Neutrophil (primary cell): Measurements from ENCODE around the gene MRNIP.

Experiments
- H3K27ac ChIP-seq: fragments of 200-600 bp; sonication (generic); 2 replicates; pipeline ENCODE4 v1.5.1; 2016; ENCODE audit warnings: mild to moderate bottlenecking, moderate library complexity
- H3K27me3 ChIP-seq: fragments of 200-600 bp; sonication (generic); 2 replicates; pipeline ENCODE4 v1.6.0; 2016; ENCODE audit warnings: mild to moderate bottlenecking
- H3K36me3 ChIP-seq: fragments of 200-600 bp; sonication (generic); 2 replicates; pipeline ENCODE4 v1.5.1; 2017
- H3K4me1 ChIP-seq, 2 experiments: fragments of 200-600 bp in 1 of 2; sonication (generic) in 1 of 2; 1 replicate in 1 of 2; 2 replicates in 1 of 2; pipeline versions ENCODE4 v1.5.1 to v1.6.1; 2013 to 2016; ENCODE audit warnings: low read depth in 1 of 2, low read length in 1 of 2, mild to moderate bottlenecking in 1 of 2, moderate library complexity in 1 of 2; ENCODE audit not compliant: control insufficient read depth in 1 of 2, insufficient read depth in 1 of 2
- H3K4me3 ChIP-seq, 2 experiments: fragments of 200-600 bp in 1 of 2; sonication (generic) in 1 of 2; 1 replicate in 1 of 2; 2 replicates in 1 of 2; pipeline ENCODE4 v1.5.1; 2013 to 2016; ENCODE audit warnings: low read depth in 1 of 2, low read length in 1 of 2, mild to moderate bottlenecking in 1 of 2, moderate library complexity in 1 of 2
- H3K9me3 ChIP-seq: fragments of 200-600 bp; sonication (generic); 2 replicates; pipeline ENCODE4 v1.5.1; 2016
- TF ChIP-seq, protein P1 (sequence below): fragments of 200-600 bp; sonication (generic); IDR thresholded peaks from 2 replicates; pipeline ENCODE4 v1.5.1; 2016; ENCODE audit warnings: antibody characterized with exemption

The MRNIP gene

DNA sequence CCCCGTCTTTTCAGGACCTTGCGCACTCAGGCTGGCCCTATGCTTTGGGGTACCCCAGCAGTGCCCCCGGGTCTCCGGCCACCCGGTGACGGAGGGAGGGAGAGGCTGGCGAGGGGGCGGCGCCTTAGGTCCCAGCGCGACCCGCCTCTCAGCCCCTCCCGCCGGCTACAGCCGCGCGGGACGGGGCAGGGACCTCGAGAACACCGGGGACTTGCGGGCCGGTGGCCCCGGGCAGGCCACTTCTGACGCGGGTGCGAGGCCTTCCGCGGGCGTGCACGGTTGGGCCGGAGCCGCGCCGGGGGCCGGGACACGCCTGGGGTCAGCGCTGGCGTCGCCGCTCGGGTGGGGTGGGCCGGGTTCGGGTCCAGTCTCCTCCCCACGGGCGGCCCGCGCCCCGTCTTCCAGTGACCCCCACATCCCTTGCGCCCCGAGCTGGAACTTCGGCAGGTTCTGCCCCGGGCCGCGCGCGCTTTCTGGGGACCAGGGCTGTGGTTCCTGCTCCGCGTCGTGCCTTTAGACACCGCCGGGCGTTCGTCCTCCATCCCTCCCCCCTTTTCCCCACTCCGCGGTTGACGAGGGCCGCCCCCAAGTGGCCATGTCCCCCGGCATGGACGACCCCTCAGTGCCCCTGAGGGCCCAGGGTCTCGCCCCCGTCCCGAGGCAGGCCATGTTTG lies 41.7 kb downstream of the MRNIP start:
- Histone ChIP-seq H3K36me3 (peaks cover 30% of the 10 kb centered on the region), H3K9me3 (no peaks in the 10 kb centered on the region), H3K27me3 (peaks cover 16% of the 10 kb centered on the region), H3K4me3 (peak overlapping the region; percentile 27 to 45), H3K4me1 (peaks cover 42 to 49% of the 10 kb centered on the region in 2 experiments), H3K27ac (peak overlapping the region; percentile 42)
- TF ChIP-seq, protein P1, sequence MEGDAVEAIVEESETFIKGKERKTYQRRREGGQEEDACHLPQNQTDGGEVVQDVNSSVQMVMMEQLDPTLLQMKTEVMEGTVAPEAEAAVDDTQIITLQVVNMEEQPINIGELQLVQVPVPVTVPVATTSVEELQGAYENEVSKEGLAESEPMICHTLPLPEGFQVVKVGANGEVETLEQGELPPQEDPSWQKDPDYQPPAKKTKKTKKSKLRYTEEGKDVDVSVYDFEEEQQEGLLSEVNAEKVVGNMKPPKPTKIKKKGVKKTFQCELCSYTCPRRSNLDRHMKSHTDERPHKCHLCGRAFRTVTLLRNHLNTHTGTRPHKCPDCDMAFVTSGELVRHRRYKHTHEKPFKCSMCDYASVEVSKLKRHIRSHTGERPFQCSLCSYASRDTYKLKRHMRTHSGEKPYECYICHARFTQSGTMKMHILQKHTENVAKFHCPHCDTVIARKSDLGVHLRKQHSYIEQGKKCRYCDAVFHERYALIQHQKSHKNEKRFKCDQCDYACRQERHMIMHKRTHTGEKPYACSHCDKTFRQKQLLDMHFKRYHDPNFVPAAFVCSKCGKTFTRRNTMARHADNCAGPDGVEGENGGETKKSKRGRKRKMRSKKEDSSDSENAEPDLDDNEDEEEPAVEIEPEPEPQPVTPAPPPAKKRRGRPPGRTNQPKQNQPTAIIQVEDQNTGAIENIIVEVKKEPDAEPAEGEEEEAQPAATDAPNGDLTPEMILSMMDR: no peak

DNA sequence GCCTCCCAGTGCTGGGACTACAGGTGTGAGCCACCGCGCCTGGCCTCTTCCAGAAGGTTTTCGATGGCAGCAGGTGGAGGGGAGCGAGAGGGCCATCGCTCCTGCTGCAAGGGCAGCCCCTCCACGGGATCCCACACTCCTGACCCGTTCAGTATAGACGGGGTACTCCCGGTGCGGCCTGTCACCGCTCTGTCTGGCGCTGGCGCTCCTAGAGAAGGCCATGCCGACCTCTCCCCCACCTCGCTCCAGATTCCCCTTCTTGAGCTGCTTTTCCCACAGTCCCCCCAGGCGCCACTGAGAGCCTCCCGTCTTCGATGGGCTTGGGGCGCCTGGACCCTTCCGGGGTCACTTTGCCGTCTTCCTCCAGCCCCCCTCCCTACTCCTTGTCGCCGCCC lies 42.2 kb downstream of the MRNIP start:
- TF ChIP-seq, protein P1: no peak
- Histone ChIP-seq H3K36me3 (peaks cover 30% of the 10 kb centered on the region), H3K4me3 (peak overlapping the region in 1 of 2 experiments; percentile 45), H3K27ac (no peak overlapping the region), H3K9me3 (no peaks in the 10 kb centered on the region), H3K4me1 (peaks cover 40 to 46% of the 10 kb centered on the region in 2 experiments), H3K27me3 (peaks cover 16% of the 10 kb centered on the region)

DNA sequence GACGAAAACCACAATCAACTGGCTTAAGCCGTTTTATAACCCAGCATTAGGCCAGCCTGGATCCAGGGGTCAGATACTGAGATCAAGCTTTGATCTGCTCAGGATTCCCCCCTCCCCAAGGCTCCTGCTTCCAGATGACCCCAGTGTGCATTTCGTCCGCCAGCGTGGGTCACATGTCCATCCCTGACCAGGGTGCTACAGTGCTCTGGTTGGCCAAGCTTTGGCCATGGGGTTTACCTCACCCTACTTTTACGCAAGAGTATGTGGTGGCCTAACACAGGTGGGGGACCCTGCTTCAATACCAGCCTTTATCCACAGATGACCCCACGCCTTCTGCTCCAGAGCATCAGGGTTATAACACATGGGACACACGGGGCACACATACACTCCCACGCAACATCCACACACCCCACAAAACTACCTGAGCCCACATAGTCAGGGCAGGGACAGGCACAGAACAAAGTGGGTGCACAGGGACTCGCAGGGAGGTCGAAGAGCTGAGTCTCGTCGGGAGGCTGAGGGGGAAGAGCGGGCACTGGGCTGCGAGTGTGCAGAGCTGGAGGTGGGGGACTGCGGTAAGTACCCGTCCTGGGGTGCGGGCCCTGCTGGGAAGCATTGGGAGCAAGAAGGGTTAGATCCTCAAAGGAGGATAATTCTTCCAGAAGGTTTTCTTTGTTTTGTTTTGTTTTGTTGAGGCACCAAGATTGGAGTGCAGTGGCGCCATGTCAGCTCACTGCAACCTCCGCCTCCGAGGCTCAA lies 42.9 kb downstream of the MRNIP start:
- TF ChIP-seq, protein P1: no peak
- H3K36me3 ChIP-seq: peaks cover 30% of the 10 kb centered on the region

DNA sequence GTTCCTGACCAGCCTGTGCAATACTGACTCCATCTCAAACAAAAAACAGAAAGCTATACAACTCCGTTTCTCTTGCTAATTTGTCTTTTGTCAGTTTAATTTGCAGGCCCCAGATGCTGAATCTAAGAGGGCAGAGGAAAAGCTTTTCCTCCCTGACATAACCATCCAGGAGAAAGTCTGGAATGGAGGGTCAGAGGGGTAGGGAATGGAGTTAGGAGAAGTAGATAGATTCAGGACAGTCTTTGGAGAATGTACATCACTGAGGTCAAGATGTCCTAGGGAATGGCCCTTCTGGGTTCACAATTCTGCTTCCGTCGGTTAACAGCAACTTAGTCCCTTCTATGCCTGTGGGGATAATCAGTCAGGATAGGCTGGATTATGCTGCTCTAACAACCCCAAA lies 44.5 kb downstream of the MRNIP start:
- H3K36me3 ChIP-seq: peaks cover 30% of the 10 kb centered on the region
- H3K27ac ChIP-seq: no peak overlapping the region
- TF ChIP-seq, protein P1: no peak
- H3K9me3 ChIP-seq: no peaks in the 10 kb centered on the region
- H3K4me3 ChIP-seq: no peak overlapping the region
- H3K4me1 ChIP-seq: peaks cover 27 to 28% of the 10 kb centered on the region in 2 experiments
- peaks cover 16% of the 10 kb centered on the region for H3K27me3 ChIP-seq

More for the DNA sequence above, 42.9 kb downstream of the MRNIP start:
- Histone ChIP-seq H3K4me1 (peaks cover 40 to 43% of the 10 kb centered on the region in 2 experiments), H3K27me3 (peaks cover 16% of the 10 kb centered on the region), H3K27ac (no peak overlapping the region), H3K9me3 (no peaks in the 10 kb centered on the region), H3K4me3 (no peak overlapping the region)

DNA sequence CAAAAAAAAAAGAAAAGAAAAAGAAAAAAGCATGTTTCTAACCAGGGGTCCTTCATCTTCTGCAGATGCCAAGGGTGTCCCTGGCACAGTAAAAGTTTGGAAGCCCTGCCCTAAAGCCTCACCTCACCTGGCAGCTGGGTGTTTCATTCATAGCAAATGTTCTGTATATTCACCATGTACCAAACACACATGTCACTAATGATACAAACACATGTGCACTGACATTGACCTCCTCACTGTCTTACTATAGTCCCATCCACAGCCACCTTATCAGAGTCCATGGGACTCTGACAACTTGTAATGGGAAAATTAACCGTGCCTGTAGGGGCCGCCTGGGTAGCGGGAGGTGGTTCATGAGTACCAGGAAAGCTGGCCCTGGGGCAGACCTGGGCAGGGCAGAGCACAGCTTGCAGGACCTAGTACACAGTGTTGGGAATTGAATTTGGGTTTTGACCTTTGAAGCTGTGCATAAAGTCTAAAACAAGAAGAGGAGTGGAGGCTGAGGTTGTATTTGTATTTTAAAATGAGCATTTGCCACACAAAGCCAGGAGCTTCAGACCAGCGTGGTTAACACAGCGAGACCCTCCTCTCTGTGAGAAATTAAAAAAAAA lies 45.5 kb downstream of the MRNIP start:
- TF ChIP-seq, protein P1: no peak
- Histone ChIP-seq H3K36me3 (peaks cover 30% of the 10 kb centered on the region), H3K4me1 (peaks cover 19 to 22% of the 10 kb centered on the region in 2 experiments), H3K27me3 (peaks cover 16% of the 10 kb centered on the region), H3K9me3 (no peaks in the 10 kb centered on the region), H3K27ac (no peak overlapping the region), H3K4me3 (no peak overlapping the region)
